ENCODE data around the gene S100A3.
"Not testable (repeated sequence)": the region's sequence is repeated elsewhere in the genome, so short reads cannot be mapped to it uniquely, and the experiment has no call there.

The S100A3 gene

DNA sequence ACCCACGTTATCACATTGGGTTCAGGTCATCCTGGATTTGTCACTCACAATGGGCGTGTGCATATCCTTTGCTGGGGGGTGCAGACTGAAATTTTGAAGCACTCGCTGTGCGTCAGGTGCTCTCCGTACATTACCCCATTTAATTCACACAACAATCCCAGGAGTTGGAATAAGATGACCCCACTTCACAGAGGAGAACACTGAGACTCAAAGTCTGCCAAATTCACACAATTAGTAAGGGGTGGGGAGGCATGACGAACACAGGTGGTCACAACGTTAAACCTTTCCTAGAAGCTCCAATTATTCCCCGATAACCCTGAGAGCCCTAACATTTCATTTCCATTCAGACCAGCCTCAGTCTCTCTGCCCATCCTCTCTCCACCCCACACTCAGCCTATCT, 20.4 kb upstream of the S100A3 start:
- no peak for DNase-seq (ENCODE audit: low read depth)

DNA sequence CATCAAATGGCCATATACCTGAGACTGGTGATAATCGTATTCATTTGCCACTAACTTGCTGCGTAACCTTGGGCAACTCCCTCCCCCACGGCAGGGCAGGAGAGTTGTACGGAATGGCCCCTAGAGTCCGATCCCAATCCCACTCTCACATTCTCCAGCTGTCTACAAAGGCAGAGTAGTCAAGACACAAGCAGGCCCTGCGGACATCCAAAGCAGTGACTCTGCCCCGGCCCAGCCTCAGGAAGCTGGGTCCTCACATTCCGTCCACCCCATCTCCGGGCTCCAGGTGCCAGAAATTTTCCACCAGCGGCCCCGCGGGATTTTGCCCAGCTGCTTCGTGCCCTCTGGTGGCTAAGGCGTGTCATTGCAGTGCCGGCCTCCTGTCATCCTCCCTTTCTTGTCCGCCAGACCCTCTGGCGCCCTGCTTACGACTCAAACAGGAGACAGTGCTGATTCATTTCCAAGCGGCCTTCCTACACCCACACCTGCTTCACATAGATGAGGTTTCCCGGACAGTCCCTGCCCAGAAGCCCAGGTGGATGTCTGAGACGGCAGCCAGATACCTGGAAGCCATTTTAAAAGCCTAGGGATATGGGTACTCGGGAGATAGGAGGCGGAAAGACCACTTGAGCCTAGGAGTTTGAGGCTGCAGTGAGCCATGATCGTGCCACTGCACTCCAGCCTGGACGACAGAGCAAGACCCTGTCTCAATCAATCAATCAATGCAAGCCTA, 19.5 kb upstream of the S100A3 start:
- DNase-seq (ENCODE audit: low read depth) = peak; percentile 71

DNA sequence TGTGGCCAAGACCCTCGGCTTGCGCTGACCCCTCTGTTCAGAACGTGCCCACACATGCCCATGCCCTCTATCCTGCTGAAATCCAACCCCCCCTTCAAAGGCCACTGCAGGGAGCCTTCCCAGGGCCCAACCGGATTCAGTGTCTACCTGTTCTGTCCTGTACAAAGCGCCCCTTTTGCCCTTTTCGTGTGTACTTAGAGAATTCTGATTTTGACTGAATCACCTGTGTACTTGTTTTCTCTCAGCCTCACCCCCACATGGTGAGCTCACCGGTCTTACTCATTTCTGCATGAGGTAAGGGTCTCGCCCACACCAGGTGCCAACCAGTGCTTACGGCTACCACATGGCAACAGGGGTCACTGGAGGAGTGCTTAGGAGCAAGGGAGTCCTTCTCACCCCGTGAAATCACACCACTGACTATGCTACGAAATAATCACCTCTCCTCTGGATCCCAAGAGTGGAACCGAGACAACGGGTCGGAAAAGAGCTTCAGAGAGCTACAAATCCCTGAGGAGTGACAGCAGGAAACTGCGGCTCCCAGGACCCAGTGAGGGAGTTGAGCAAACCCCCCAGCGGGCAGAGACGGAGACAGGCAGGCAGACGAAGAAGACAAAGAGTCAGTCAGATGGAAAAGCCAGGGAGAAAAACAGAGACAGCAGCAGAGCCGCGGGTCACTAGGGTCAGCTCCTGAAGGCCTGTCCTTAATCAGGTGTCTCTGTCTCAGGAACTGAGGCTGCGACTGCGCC, 18.7 kb upstream of the S100A3 start:
- no peak for DNase-seq (ENCODE audit: low read depth)

DNA sequence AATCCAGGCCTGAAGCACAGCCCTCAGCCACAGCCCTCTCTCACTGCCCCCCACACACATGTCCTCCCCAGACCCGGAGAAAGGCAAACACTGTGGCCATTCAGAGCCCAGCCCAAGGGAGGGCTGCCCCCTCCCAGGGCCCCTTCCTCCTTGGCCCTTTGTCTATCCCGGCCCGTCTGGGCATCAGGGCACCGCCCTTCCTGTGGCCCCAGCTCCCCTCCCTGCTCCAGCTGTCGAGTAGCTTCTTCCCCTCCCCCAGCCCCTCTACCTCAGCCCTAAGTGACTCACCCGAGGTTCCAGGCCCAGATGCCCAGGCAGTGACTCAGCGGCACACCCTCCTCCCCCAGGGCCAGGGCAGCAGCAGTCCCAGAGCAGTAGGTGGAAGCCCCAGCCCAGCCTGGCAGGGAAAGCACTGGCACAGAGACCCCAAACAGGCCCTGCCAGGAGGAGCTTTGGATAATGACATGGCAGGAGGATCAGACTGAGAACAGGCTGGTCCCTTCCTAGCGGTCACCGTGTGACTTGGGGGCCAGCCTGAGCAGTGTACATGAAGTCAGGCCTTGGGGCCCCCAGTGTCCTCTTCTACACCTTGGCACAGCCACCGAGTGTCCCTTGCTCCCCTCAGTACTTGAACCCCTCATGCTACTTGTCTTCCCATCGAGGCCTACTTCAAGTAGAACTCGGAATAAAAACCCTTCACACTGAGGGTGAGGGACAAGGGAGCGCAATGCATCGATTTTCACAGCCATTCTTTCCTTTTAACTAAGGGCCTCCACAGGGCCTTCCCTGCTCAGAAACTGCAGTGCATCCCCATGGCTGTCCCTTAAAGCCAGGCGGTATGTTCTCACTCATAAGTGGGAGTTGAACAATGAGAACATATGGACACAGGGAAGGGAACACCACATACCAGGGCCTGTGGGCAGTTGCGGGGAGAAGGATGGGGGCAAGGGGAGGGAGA, 17.6 kb upstream of the S100A3 start:
- DNase-seq (ENCODE audit: low read depth) = peak; percentile 81

DNA sequence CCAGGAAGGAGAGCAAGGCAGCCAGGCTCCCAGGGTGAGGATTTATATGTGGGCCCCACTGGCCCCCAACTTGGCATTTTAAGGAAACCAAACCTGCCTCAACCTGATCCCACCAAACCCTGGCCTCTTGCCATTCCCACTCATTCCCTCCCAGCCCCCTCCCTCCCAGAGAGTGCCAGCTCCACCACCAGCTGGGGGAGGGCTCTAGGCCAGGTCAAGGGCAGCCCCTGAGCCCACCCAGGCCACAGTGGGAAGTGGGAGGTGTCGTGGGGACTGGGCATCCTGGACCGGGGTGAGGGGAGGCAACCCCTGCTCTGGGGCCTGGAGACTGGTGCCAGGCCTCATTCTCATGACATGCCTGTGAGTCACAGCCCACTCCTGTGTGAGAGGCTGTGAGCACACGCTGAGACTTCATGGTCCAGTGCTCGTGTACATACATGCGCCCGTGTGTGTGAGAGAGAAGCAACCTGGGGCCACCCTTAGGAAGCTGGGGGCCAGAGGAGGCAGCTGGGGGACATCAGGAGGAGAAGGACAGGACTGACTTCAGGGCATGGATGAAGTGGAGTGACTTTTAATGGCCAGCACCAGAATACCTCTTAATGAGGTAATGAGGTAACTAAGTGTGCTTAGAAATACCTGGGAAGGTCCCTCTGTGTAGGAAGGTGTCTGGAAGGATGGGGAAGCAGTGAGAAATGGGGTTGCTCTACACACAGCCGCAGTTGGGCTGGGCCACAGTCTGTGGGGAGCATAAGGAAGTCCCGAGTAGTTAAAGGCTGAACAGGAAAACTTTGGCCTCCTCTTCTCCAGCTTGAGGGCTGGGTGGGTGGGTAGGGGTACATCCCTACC, 16.7 kb upstream of the S100A3 start, which contains the start of gene S100A2:
Gene S100A2 (minus strand): TSS at position 316 of the 846 bp plus-strand sequence. CDS start 1,967 bp downstream, outside the sequence.
- DNase-seq (ENCODE audit: low read depth) = peak; percentile 45

DNA sequence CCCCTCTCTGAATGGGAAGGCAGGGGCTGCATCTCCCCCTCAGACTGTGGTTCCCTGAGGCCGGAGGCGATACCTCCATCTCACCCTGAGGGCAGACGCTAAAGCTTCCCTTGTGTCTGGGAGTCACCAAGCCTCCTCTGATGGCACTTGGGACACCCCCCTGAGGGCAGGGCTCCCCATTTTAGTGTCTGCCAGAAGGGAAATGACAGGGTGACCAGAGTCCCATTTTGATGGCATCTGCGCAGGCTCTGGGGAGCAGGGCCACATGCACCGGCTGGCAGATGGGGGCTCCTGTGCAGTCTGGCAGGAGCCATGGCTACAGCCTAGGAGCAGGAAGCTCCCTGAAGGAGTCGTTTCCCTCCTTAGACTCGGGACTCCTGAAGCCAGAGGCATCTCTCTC, 14.9 kb upstream of the S100A3 start:
- no peak for DNase-seq (ENCODE audit: low read depth)

DNA sequence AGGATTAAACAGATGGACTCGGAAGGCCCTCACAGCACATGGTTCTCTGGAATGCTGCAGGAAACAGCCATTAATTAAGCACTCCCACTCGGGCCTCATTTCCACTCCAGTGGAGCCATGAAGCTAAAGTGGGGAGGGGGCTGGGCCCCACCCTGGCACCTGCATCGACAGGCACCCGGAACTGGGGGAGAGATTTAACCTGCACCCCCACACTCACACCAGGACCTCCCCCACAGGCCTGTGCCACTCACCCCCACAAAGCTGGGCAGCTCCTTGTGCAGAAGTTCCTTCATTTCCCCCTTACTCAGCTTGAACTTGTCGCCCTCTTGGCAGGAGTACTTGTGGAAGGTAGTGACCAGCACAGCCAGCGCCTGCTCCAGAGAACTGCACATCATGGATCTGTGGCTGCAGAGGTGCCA, 14.4 kb upstream of the S100A3 start:
- DNase-seq (ENCODE audit: low read depth) = no peak

DNA sequence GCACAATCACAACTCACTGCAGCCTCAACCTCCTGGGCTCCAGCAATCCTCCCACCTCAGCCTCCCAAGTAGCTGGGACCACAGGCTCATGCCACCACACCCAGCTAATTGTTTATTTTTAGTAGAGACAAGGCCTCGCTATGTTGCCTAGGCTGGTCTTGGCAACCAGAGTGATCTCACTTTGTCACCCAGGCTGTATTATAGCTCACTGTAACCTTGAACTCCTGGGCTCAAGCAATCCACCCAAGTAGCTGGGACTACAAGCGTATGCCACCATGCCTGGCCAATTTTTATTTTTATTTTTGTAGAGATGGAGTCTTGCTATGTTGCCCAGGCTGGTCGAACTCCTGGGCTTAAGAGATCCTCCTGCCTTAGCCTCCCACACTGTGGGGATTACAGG, 13.0 kb upstream of the S100A3 start:
- not testable (repeated sequence) for DNase-seq (ENCODE audit: low read depth)

DNA sequence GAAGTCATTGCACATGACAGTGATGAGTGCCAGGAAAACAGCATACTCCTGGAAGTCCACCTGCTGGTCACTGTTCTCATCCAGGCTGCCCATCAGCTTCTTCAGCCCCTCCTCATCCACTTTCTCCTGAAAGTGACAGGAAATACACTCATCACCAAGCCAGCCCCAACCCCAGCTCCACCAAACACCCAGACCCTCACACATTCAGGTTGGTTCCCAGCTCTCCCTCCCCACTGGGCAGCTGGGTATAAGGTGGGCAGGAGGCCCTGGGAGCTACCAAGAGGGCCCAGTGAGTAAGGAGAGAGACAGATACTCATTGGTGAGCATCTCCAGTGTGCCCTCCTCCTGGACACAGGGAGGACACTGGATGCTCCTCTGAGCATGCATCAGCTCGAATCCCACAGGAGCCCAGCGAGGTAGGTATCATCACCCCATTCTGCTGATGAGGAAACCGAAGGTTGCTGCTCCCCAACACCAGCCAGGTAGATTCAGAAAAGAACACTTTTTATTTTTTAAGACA, 12.5 kb upstream of the S100A3 start:
- DNase-seq (ENCODE audit: low read depth) = no peak

DNA sequence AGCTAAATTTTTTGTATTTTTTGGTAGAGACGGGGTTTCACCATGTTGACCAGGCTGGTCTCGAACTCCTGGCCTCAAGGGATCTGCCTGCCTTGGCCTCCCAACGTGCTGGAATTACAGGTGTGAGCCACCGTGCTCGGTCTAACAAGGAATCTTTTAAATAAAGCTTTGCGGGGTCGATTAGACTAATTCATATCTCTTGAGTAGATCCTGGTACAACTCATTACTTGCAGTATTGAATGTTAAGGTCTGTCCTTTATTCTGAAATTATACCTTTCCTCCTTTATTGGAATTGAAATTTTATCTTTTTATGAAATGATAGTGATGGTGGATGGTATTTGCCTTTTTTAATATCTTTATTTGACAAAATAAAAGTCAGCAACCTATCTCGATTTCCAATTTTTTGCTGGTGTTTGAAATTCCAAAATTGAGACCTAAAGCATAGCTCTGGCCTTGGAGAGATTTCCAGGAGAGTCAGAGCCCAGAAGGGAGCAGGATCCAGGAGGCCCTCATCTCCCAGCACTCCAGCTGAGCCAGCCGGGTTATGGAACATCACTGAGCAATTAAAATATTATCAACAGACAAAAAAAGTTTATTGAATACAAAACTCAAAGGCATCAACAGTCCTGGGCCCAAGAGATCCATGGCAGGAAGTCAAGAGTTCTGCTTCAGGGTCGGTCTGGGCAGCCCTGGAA, 11.9 kb upstream of the S100A3 start:
- no peak for DNase-seq (ENCODE audit: low read depth)

DNA sequence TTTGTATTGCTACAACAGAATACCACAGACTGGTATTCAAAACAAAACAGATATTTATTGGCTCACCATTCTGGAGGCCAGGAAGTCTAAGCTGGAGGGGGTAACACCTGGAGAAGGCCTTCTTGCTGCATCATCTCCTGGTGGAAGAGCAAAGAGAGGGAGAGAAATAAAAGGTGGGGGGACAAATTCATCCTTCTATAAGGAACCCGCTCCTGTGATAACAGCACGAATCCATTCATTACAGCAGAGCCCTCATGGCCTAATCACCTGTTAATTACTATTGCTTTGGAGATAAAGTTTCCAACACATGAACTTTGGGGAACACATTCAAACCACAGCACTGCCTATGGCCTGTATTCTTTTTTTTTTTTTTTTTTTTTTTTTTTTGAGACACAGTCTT, 11.2 kb upstream of the S100A3 start:
- no peak for DNase-seq (ENCODE audit: low read depth)

DNA sequence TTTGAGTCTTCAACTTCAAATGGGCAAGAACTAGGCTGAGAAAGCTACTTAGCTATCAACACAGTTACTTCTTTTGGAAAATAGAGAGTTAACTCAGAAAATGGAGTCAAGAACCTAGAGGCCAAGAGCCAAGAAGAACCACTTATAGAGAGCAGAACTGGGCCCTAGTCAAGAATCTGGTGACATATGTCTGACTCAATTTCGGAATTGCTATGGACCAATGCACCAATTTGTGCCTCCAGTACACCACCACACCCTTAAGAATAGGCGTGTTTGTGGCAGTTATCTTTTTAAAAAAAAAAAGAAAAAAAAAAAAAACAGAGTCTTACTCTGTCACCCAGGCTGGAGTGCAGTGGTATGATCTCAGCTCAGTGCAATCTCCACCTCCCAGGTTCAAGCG, 8.8 kb upstream of the S100A3 start:
- no peak for DNase-seq (ENCODE audit: low read depth)

DNA sequence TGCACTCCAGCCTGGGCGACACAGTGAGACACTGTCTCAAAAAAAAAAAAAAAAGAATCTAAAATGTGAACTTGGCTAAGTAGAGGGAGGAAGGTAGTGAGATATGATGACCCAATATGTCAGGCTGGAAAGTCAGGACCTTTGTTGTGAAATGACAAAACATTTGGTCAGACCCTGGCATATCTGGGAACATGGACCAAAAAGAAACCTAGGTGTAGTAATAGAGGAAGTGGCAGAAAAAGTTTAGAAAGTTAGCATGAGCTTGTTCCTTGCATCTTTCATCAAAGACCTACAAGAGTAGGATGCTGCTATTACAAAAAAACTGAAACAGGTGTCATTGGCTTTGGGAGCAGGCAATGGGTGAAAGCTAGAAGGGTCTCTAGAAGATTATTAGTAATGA, 7.3 kb upstream of the S100A3 start:
- no peak for DNase-seq (ENCODE audit: low read depth)

DNA sequence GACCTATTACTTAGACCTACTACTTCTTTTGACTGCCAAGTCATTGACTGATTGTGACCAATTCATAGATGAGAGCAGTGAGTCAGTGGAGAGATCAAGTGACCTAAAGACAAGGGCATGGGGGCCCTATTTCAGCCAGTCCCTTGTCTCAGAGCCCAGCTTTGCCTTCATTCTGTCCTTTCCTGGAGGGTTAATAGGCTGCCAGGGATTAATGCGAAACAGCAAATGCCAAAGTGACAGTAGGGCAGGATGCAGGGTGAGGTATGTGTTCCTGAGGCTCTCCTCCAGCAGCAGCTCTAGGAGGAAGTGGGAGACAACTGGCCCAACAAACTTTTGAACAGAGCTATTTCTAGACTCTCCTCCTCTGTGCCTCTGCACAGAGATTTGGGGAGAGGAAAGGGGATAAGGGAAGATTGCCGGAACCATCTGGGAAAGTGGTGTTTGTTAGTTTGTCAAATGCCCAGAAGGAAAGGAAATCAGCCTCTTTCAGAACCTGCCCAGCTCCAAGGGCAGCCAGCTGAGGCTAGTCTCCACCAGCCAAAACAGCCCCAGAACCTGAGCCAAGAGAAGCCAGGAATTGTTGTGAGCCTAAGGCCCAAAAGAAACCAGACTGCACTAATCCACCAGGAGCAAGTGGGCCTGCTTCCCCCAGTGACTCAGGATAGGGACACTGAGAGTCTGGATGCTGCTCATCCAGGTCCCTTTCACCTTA, 4.9 kb upstream of the S100A3 start:
- no peak for DNase-seq (ENCODE audit: low read depth)

DNA sequence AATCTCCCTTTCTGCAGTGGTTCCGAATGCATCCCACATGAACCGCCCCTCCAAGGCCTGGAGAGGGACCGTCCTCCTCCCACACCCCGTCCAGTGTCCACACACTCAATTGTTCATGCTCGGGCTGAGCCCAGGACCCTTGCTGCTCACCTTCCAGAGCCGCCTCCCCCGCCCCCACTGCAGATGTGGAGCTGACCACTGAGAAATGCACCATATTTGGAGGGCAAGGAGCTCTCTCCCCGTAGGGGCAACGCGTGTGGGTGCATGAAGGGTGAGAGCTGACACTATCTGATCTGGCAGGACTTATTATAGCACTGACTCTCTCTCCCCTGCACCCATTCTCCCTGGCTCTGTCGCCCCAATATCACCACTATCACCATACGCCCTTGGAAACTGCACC, 4.0 kb upstream of the S100A3 start:
- DNase-seq (ENCODE audit: low read depth) = no peak

DNA sequence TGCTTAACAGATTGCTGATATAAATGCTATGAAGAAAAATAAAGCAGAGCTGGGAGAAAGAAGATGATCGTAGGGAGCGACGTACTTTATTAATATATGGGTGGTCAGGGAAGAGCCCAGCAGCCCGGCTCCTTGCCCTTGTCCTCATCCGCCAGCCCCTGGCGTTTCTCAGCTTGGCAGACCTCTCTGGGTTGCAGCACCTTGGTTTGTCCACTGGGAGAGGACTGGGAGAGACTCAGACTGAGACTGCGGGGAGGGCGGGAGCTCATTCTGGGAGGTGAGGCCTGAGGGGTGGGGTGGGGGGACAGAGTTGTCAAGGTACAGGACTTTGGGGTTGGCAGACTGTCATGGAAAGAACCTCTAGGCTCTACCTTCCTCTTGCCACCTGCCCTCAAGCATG, 3.3 kb upstream of the S100A3 start:
- no peak for DNase-seq (ENCODE audit: low read depth)

DNA sequence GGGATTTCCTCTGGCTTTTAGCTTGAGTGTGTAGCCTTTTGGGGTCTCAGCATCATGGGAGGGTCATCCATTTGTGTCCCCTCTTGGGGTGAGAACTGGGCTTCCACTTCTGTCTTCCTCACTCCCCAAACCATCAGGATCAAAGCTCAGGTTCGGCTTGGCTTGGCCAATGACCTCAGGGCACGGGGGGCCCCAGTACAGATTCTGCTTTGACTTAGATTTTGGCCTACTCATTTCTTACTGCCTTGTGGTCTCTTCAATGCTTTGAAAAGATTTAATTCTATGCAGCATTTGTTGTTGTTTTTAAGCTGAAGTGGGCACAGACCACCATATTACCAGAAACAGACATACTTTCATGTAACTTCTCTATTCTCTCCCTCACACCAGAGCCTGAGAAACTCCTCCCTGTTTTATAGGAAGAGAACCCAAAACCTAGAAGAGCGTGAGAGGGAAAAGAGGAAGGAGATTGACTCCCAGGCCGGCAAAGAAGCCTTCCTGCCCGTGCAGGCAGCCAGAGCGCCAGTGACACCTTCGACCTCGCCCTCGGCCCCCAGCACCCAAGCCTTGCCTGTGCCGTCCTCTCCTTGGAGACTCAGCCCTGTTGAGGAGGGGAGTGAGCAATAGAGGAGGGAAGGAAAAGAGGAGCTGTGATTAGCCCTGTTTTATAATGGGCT, 1.9 kb upstream of the S100A3 start:
- no peak for DNase-seq (ENCODE audit: low read depth)

DNA sequence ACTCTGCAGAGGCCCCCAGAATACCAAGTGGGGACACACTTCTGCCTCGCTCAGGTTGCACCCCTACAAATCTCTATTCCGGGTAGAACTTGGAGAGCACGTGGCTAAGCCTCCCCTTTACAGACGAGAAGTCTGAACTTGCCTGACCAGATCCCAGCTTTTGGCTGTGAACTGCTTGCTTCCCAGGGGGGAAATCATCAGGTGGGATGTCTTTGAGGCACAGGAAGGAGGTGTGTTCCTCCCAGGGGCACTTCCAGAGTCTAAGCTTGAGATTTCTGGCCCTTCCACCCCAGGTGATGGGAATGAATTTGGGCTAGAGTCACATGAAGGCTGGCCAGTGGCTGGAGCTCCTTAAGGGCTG, 1.3 kb upstream of the S100A3 start:
- no peak for DNase-seq (ENCODE audit: low read depth)

DNA sequence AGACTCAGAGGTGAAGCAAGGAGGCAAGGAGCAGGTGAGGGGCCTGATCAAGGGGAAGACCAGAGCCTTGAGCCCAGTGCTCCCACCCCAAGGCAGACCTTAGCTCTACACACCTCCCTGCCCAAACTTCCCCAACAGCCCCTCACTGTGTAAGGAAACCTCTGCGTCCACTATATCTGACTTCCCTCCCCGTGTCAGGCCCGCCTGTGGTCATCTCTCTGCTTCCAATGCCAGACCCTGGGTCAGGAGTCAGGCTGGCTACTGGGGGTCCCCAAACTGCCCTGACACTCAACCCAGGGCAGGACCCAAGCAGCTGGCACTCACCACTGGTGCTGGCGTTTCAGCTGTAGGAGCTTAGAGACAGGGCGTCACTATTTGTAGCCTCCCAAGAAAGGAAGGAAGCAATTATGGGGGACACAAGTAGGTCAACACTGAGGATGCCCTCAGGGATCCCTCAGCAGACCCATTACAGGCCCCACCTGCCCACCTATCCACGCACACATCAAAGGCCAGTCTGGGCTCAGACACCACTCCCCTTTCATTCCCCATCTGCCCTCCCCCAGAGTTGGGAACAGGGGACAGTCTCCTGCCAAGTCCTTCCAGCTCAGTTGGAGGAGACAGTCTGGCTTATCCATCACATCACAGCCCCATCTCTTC, 811 bp upstream of the S100A3 start:
- DNase-seq (ENCODE audit: low read depth) = no peak
